Parathyroid adenoma (tissue), 2 donors: Measurements from ENCODE around the gene MAP7.

Experiments
- H2AFZ ChIP-seq: fragments of 300-600 bp; sonication (generic); one replicate; pipeline ENCODE4 v1.7.0; 2017; ENCODE audit warnings: antibody characterized with exemption, mild to moderate bottlenecking
- H3K27ac ChIP-seq: fragments of 300-600 bp; sonication (generic); one replicate; pipeline ENCODE4 v1.7.0; 2017
- H3K27me3 ChIP-seq: fragments of 300-600 bp; sonication (generic); one replicate; pipeline ENCODE4 v1.7.0; 2017; ENCODE audit warnings: low read length; ENCODE audit not compliant: control insufficient read depth, insufficient read depth
- H3K36me3 ChIP-seq: fragments of 300-600 bp; sonication (generic); one replicate; pipeline ENCODE4 v1.7.0; 2017; ENCODE audit warnings: low read length; ENCODE audit not compliant: control insufficient read depth, insufficient read depth
- H3K4me1 ChIP-seq: fragments of 300-600 bp; sonication (generic); one replicate; pipeline ENCODE4 v1.7.0; 2017; ENCODE audit warnings: control low read depth
- H3K4me2 ChIP-seq: fragments of 300-600 bp; sonication (generic); one replicate; pipeline ENCODE4 v1.7.0; 2017; ENCODE audit warnings: low read length
- H3K4me3 ChIP-seq: fragments of 300-600 bp; sonication (generic); one replicate; pipeline ENCODE4 v1.7.0; 2017; ENCODE audit warnings: low read depth, low read length
- H3K79me2 ChIP-seq: fragments of 300-600 bp; sonication (generic); one replicate; pipeline ENCODE4 v1.7.0; 2017; ENCODE audit warnings: control low read depth
- H3K9ac ChIP-seq: fragments of 300-600 bp; sonication (generic); one replicate; pipeline ENCODE4 v1.7.0; 2017; ENCODE audit warnings: mild to moderate bottlenecking
- H3K9me3 ChIP-seq: fragments of 300-600 bp; sonication (generic); one replicate; pipeline ENCODE4 v1.7.0; 2017; ENCODE audit warnings: low read length; ENCODE audit not compliant: control insufficient read depth
- TF ChIP-seq, protein P1 (sequence below): fragments of 300-600 bp; sonication (generic); IDR thresholded peaks from one replicate; pipeline ENCODE4 v1.7.0; 2017; ENCODE audit warnings: antibody characterized with exemption, mild to moderate bottlenecking
- donor health status: primary hyperparathyroidism.

Gene MAP7

DNA sequence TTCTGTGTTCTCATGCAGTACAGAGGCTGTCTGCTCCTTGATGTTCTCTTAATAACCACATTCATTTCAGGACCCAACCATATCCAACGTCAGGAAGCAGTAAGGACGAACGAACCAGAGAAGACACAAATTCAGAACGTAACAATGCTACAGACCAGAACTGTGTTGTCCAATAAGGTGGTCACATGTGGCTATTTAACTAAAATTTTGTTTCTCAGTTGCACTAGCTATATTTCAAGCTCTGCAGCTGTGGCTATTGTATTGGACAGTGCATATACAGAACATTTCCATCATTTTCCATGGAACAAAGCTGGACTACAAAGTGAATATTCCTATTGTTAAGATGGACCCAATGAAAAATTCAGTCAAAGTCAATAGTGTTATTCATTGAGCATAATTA lies 27.0 kb downstream of the MAP7 start:
- H3K36me3 ChIP-seq: no peaks in the 10 kb centered on the region
- H2AFZ ChIP-seq: no peak overlapping the region
- no peaks in the 10 kb centered on the region for H3K27me3 ChIP-seq
- H3K4me2 ChIP-seq: no peak overlapping the region
- H3K9me3 ChIP-seq: no peaks in the 10 kb centered on the region
- H3K79me2 ChIP-seq: peaks cover 15% of the 10 kb centered on the region
- no peak overlapping the region for H3K27ac ChIP-seq
- H3K9ac ChIP-seq: no peak overlapping the region
- peaks cover 31% of the 10 kb centered on the region for H3K4me1 ChIP-seq
- TF ChIP-seq, protein P1, sequence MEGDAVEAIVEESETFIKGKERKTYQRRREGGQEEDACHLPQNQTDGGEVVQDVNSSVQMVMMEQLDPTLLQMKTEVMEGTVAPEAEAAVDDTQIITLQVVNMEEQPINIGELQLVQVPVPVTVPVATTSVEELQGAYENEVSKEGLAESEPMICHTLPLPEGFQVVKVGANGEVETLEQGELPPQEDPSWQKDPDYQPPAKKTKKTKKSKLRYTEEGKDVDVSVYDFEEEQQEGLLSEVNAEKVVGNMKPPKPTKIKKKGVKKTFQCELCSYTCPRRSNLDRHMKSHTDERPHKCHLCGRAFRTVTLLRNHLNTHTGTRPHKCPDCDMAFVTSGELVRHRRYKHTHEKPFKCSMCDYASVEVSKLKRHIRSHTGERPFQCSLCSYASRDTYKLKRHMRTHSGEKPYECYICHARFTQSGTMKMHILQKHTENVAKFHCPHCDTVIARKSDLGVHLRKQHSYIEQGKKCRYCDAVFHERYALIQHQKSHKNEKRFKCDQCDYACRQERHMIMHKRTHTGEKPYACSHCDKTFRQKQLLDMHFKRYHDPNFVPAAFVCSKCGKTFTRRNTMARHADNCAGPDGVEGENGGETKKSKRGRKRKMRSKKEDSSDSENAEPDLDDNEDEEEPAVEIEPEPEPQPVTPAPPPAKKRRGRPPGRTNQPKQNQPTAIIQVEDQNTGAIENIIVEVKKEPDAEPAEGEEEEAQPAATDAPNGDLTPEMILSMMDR: no peak
- no peak overlapping the region for H3K4me3 ChIP-seq

DNA sequence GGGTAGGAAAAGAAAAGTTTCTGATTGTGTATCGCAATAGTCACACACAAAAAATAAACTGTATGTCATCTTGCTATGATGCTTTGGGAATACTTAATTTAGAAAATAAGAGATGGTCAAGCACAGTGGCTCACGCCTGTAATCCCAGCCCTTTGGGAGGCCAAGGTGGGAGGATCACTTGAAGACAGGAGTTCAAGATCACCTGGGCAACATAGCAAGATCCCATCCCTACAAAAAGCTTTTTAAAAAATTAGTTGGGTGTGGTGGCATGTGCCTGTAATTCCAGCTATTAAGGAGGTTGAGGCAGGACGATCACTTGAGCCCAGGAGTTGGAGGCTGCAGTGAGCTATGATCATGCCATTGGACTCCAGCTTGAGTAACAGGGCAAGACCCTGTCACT lies 27.6 kb downstream of the MAP7 start:
- no peak overlapping the region for H2AFZ ChIP-seq
- no peaks in the 10 kb centered on the region for H3K9me3 ChIP-seq
- H3K27me3 ChIP-seq: no peaks in the 10 kb centered on the region
- TF ChIP-seq, protein P1: no peak
- no peaks in the 10 kb centered on the region for H3K36me3 ChIP-seq
- peaks cover 31% of the 10 kb centered on the region for H3K4me1 ChIP-seq
- peaks cover 21% of the 10 kb centered on the region for H3K79me2 ChIP-seq
- no peak overlapping the region for H3K27ac ChIP-seq
- no peak overlapping the region for H3K4me2 ChIP-seq
- no peak overlapping the region for H3K9ac ChIP-seq
- H3K4me3 ChIP-seq: no peak overlapping the region

DNA sequence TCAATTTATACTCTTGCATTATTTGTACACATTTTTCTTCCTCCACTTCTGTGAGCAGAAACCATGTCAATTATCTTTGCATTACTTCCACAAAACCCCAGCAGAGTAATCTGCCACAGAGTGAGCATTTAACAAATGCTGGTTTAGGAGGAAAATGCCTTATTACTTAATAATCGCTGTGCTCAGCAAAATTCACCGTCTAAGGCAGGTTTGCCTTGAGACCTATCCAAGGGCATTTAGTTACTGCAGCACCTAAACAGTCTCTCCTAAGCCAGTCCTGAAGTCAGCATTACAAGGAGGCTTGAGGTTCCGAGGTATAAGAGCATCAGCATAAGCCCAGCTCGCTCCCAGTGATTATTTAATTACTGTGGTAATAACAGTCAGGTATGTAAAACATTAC lies 28.3 kb downstream of the MAP7 start:
- H2AFZ ChIP-seq: no peak overlapping the region
- no peaks in the 10 kb centered on the region for H3K27me3 ChIP-seq
- H3K9me3 ChIP-seq: no peaks in the 10 kb centered on the region
- peaks cover 22% of the 10 kb centered on the region for H3K79me2 ChIP-seq
- H3K4me1 ChIP-seq: peaks cover 25% of the 10 kb centered on the region
- no peak overlapping the region for H3K4me2 ChIP-seq
- H3K27ac ChIP-seq: no peak overlapping the region
- TF ChIP-seq, protein P1: no peak
- H3K4me3 ChIP-seq: no peak overlapping the region
- H3K36me3 ChIP-seq: no peaks in the 10 kb centered on the region
- H3K9ac ChIP-seq: no peak overlapping the region

DNA sequence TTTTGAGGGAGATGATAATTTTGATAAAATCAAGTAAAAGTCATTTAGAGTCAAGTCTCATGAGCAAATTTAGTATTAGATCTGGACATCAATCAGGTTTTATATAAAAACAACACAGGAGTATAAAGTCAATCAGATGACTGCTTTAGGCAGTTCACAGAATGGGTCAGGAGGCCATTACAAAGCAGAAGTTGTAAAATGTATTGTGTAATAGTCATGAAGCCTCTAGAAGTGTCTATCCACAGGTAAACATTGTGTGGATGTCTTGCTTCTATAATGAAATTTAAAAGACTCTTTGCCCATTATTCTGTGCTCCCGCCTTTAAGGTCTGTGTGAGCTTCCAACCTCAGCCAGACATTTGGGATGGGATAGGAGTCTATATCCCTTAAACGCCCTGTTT lies 28.8 kb downstream of the MAP7 start:
- TF ChIP-seq, protein P1: no peak
- Histone ChIP-seq H3K4me3 (no peak overlapping the region), H3K27ac (no peak overlapping the region)

DNA sequence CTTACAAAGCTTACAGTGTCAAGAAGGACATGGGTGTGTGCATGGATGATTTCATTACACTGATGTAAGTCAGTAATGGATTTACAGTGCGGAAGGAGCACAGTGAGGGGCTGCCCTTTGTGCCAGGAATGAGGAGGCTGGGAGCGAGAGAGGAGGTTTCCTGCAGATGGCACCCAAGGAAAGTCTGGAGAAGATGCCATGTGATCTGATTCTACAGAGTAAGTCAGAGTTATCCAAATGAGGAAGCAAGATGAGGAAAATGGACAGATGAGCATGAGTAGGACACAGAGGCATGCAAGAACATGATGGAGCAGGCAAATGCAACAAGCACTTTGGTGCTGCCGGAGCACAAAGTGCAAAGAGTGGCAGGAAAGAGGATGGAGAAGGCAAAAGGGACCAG lies 29.7 kb downstream of the MAP7 start:
- Histone ChIP-seq H3K79me2 (peaks cover 22% of the 10 kb centered on the region), H3K27ac (no peak overlapping the region), H3K4me3 (no peak overlapping the region), H3K4me1 (peaks cover 19% of the 10 kb centered on the region), H2AFZ (no peak overlapping the region), H3K36me3 (no peaks in the 10 kb centered on the region), H3K4me2 (no peak overlapping the region), H3K9ac (no peak overlapping the region), H3K27me3 (no peaks in the 10 kb centered on the region), H3K9me3 (no peaks in the 10 kb centered on the region)
- TF ChIP-seq, protein P1: no peak

More for the DNA sequence above, 28.8 kb downstream of the MAP7 start:
- Histone ChIP-seq H3K4me2 (no peak overlapping the region), H2AFZ (no peak overlapping the region), H3K9ac (no peak overlapping the region), H3K36me3 (no peaks in the 10 kb centered on the region), H3K79me2 (peaks cover 22% of the 10 kb centered on the region), H3K27me3 (no peaks in the 10 kb centered on the region), H3K4me1 (peaks cover 22% of the 10 kb centered on the region), H3K9me3 (no peaks in the 10 kb centered on the region)
